Measurements from ENCODE around the gene FBXW8.

- TF ChIP-seq POLR2A (IDR thresholded peaks at IDR 0.05), result no peak
- TF ChIP-seq, protein P1, sequence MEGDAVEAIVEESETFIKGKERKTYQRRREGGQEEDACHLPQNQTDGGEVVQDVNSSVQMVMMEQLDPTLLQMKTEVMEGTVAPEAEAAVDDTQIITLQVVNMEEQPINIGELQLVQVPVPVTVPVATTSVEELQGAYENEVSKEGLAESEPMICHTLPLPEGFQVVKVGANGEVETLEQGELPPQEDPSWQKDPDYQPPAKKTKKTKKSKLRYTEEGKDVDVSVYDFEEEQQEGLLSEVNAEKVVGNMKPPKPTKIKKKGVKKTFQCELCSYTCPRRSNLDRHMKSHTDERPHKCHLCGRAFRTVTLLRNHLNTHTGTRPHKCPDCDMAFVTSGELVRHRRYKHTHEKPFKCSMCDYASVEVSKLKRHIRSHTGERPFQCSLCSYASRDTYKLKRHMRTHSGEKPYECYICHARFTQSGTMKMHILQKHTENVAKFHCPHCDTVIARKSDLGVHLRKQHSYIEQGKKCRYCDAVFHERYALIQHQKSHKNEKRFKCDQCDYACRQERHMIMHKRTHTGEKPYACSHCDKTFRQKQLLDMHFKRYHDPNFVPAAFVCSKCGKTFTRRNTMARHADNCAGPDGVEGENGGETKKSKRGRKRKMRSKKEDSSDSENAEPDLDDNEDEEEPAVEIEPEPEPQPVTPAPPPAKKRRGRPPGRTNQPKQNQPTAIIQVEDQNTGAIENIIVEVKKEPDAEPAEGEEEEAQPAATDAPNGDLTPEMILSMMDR (IDR thresholded peaks at IDR 0.05), result no peak
These were observed 15.8 kb upstream of the FBXW8 start for GRCh38 chr12:116894913-116895312.
